HEK293 (cell line): Measurements from ENCODE around the gene GLG1.

Source experiments
- CTCF ChIP-seq: fragments of 450-650 bp; formaldehyde crosslinking; IDR thresholded peaks from 2 replicates; pipeline ENCODE4 v1.5.1; 2016; ENCODE audit warnings: missing biosample characterization, missing genetic modification characterization
- TCF7L2 ChIP-seq: IDR thresholded peaks from 2 replicates; pipeline ENCODE4 v1.6.1; 2011; ENCODE audit warnings: low read depth, mild to moderate bottlenecking, inconsistent platforms, low read length, moderate library complexity, borderline replicate concordance
- YY1 ChIP-seq: fragments of 450-650 bp; formaldehyde crosslinking; IDR thresholded peaks from 2 replicates; pipeline ENCODE4 v1.5.1; 2018; ENCODE audit warnings: missing biosample characterization, missing genetic modification characterization
- ZBTB21 ChIP-seq: fragments of 450-650 bp; formaldehyde crosslinking; IDR thresholded peaks from 2 replicates; pipeline ENCODE4 v1.5.1; 2017; ENCODE audit warnings: missing biosample characterization, missing genetic modification characterization
- ZFHX2 ChIP-seq: fragments of 450-650 bp; formaldehyde crosslinking; conservative IDR thresholded peaks from 2 replicates; pipeline ENCODE4 v1.5.1; 2016; ENCODE audit warnings: missing biosample characterization, missing genetic modification characterization
- ZNF354C ChIP-seq: fragments of 450-650 bp; formaldehyde crosslinking; IDR thresholded peaks from 2 replicates; pipeline ENCODE4 v1.5.1; 2016; ENCODE audit warnings: missing biosample characterization, missing genetic modification characterization, low read depth, borderline replicate concordance
- ZNF423 ChIP-seq: fragments of 450-650 bp; formaldehyde crosslinking; IDR thresholded peaks from 2 replicates; pipeline ENCODE4 v1.5.1; 2016; ENCODE audit warnings: missing biosample characterization, missing genetic modification characterization
- ZNF596 ChIP-seq: fragments of 450-650 bp; IDR thresholded peaks from 2 replicates; pipeline ENCODE4 v1.5.0; 2018; ENCODE audit warnings: missing biosample characterization, mild to moderate bottlenecking, missing genetic modification characterization, moderate library complexity
- ZNF747 ChIP-seq: fragments of 450-650 bp; formaldehyde crosslinking; IDR thresholded peaks from 2 replicates; pipeline ENCODE4 v1.5.1; 2016; ENCODE audit warnings: missing biosample characterization, missing genetic modification characterization
- TF ChIP-seq, protein P1 (sequence below): fragments of 450-650 bp; formaldehyde crosslinking; IDR thresholded peaks from 2 replicates; pipeline ENCODE4 v1.5.1; 2017; ENCODE audit warnings: missing biosample characterization, missing genetic modification characterization
- TF ChIP-seq, protein P2 (sequence below): fragments of 450-650 bp; formaldehyde crosslinking; IDR thresholded peaks from 2 replicates; pipeline ENCODE4 v1.5.1; 2016; ENCODE audit warnings: missing biosample characterization, missing genetic modification characterization, borderline replicate concordance
- TF ChIP-seq, protein P3 (sequence below): fragments of 450-650 bp; formaldehyde crosslinking; IDR thresholded peaks from 2 replicates; pipeline ENCODE4 v1.5.1; 2016; ENCODE audit warnings: missing biosample characterization, missing genetic modification characterization

DNA sequence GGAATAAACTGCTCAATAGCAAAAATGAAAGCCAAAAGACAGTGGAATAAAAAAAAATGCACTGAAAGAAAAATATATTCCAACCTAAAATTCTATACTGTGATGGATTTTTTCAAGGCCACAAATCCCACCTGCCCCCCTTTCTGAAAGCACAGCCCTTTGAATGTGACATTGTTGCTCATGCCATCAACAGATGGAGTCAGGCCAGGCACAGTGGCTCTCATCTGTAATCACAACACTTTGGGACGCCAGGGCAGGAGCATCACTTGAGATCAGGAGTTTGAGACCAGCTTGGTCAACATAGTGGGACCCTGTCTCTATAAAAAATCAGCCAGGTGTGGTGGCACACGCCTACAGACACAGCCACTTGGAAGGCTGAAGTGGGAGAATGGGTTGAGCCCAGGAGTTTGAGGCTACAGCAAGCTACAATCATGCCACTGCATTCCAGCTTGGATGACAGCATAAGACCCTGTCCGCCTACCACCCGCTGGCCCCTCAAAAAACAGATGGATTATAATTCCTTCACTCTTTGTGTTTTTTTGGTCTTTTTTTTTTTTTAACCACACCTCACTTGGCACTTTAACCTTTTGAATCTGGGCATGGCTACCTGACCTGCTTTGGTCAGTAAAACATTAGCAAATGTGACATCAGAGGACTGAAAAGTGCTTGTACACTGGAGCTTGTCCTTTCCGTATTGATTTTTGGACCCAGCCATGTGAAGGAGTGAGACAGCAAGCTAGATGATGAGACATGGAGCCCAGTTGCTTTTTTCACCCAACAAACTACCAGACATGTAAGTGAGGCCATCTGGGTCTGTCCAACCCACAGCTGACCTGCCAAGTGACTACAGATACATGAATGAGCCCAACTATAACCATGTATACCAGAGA, 36.3 kb downstream of the GLG1 start:
- TF ChIP-seq ZNF423 (tag by site-specific recombination), result no peak
- no peak for TF ChIP-seq ZFHX2
- TF ChIP-seq, protein P1, sequence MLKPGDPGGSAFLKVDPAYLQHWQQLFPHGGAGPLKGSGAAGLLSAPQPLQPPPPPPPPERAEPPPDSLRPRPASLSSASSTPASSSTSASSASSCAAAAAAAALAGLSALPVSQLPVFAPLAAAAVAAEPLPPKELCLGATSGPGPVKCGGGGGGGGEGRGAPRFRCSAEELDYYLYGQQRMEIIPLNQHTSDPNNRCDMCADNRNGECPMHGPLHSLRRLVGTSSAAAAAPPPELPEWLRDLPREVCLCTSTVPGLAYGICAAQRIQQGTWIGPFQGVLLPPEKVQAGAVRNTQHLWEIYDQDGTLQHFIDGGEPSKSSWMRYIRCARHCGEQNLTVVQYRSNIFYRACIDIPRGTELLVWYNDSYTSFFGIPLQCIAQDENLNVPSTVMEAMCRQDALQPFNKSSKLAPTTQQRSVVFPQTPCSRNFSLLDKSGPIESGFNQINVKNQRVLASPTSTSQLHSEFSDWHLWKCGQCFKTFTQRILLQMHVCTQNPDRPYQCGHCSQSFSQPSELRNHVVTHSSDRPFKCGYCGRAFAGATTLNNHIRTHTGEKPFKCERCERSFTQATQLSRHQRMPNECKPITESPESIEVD (tag by site-specific recombination), result no peak
- no peak for TF ChIP-seq YY1
- no peak for TF ChIP-seq CTCF (tag by site-specific recombination)
- no peak for TF ChIP-seq ZBTB21 (tag by site-specific recombination)
- no peak for TF ChIP-seq ZNF596 (tag by site-specific recombination)
- TF ChIP-seq TCF7L2, result no peak
- TF ChIP-seq, protein P2, sequence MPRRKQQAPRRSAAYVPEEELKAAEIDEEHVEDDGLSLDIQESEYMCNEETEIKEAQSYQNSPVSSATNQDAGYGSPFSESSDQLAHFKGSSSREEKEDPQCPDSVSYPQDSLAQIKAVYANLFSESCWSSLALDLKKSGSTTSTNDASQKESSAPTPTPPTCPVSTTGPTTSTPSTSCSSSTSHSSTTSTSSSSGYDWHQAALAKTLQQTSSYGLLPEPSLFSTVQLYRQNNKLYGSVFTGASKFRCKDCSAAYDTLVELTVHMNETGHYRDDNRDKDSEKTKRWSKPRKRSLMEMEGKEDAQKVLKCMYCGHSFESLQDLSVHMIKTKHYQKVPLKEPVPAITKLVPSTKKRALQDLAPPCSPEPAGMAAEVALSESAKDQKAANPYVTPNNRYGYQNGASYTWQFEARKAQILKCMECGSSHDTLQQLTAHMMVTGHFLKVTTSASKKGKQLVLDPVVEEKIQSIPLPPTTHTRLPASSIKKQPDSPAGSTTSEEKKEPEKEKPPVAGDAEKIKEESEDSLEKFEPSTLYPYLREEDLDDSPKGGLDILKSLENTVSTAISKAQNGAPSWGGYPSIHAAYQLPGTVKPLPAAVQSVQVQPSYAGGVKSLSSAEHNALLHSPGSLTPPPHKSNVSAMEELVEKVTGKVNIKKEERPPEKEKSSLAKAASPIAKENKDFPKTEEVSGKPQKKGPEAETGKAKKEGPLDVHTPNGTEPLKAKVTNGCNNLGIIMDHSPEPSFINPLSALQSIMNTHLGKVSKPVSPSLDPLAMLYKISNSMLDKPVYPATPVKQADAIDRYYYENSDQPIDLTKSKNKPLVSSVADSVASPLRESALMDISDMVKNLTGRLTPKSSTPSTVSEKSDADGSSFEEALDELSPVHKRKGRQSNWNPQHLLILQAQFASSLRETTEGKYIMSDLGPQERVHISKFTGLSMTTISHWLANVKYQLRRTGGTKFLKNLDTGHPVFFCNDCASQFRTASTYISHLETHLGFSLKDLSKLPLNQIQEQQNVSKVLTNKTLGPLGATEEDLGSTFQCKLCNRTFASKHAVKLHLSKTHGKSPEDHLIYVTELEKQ, result no peak
- no peak for TF ChIP-seq ZNF747 (tag by site-specific recombination)
- no peak for TF ChIP-seq ZNF354C (tag by site-specific recombination)
- TF ChIP-seq, protein P3, sequence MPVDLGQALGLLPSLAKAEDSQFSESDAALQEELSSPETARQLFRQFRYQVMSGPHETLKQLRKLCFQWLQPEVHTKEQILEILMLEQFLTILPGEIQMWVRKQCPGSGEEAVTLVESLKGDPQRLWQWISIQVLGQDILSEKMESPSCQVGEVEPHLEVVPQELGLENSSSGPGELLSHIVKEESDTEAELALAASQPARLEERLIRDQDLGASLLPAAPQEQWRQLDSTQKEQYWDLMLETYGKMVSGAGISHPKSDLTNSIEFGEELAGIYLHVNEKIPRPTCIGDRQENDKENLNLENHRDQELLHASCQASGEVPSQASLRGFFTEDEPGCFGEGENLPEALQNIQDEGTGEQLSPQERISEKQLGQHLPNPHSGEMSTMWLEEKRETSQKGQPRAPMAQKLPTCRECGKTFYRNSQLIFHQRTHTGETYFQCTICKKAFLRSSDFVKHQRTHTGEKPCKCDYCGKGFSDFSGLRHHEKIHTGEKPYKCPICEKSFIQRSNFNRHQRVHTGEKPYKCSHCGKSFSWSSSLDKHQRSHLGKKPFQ (tag by site-specific recombination), result no peak
